Neuron (in vitro differentiated cells): ENCODE measurements around the gene FAM241A.
"Not testable (repeated sequence)": the region's sequence is repeated elsewhere in the genome, so short reads cannot be mapped to it uniquely, and the experiment has no call there.

Experiments used
- H2AFZ ChIP-seq: one replicate; pipeline ENCODE4 v1.6.1; 2013; ENCODE audit warnings: low read depth, mild to moderate bottlenecking, inconsistent platforms, low read length, moderate library complexity
- H3K27me3 ChIP-seq: one replicate; pipeline ENCODE4 v1.6.1; 2013; ENCODE audit warnings: low read length; ENCODE audit not compliant: insufficient read depth
- H3K36me3 ChIP-seq: one replicate; pipeline ENCODE4 v1.6.1; 2013; ENCODE audit warnings: low read length; ENCODE audit not compliant: insufficient read depth
- H3K4me1 ChIP-seq: one replicate; pipeline ENCODE4 v1.6.1; 2013; ENCODE audit warnings: low read length; ENCODE audit not compliant: insufficient read depth
- H3K4me3 ChIP-seq: 2 replicates; pipeline ENCODE4 v1.5.1; 2013; ENCODE audit warnings: mild to moderate bottlenecking, low read length, moderate library complexity
- H3K9me3 ChIP-seq: one replicate; pipeline ENCODE4 v1.6.1; 2013; ENCODE audit warnings: low read length

Gene FAM241A

GRCh38 chr4:112170451-112170993 is 25.3 kb downstream of the FAM241A start:
- no peaks in the 10 kb centered on the region for H3K9me3 ChIP-seq
- H3K4me3 ChIP-seq, result no peak overlapping the region
- H3K36me3 ChIP-seq, result no peaks in the 10 kb centered on the region
- H2AFZ ChIP-seq, result no peak overlapping the region
- no peaks in the 10 kb centered on the region for H3K4me1 ChIP-seq
- H3K27me3 ChIP-seq, result no peaks in the 10 kb centered on the region

- H3K36me3 ChIP-seq, H2AFZ ChIP-seq, H3K27me3 ChIP-seq, H3K4me1 ChIP-seq, H3K9me3 ChIP-seq, H3K4me3 ChIP-seq: not testable (repeated sequence)
Observed at GRCh38 chr4:112171051-112171763, 26.0 kb downstream of the FAM241A start.

GRCh38 chr4:112172180-112172579 is 26.9 kb downstream of the FAM241A start:
- Histone ChIP-seq H3K27me3 (no peaks in the 10 kb centered on the region), H3K36me3 (no peaks in the 10 kb centered on the region), H3K4me3 (no peak overlapping the region), H3K9me3 (no peaks in the 10 kb centered on the region), H2AFZ (no peak overlapping the region), H3K4me1 (no peaks in the 10 kb centered on the region)

- H3K4me1 ChIP-seq, result no peaks in the 10 kb centered on the region
- H3K27me3 ChIP-seq, result no peaks in the 10 kb centered on the region
- no peaks in the 10 kb centered on the region for H3K36me3 ChIP-seq
- H2AFZ ChIP-seq, result no peak overlapping the region
- H3K9me3 ChIP-seq, result no peaks in the 10 kb centered on the region
- H3K4me3 ChIP-seq, result no peak overlapping the region
Observed at GRCh38 chr4:112173593-112174558, 28.6 kb downstream of the FAM241A start.

- H3K4me3 ChIP-seq, result no peak overlapping the region
- no peaks in the 10 kb centered on the region for H3K9me3 ChIP-seq
- H3K36me3 ChIP-seq, result no peaks in the 10 kb centered on the region
- H3K4me1 ChIP-seq, result no peaks in the 10 kb centered on the region
- H2AFZ ChIP-seq, result no peak overlapping the region
- H3K27me3 ChIP-seq, result no peaks in the 10 kb centered on the region
Observed at GRCh38 chr4:112175840-112176239, 30.6 kb downstream of the FAM241A start.

DNA sequence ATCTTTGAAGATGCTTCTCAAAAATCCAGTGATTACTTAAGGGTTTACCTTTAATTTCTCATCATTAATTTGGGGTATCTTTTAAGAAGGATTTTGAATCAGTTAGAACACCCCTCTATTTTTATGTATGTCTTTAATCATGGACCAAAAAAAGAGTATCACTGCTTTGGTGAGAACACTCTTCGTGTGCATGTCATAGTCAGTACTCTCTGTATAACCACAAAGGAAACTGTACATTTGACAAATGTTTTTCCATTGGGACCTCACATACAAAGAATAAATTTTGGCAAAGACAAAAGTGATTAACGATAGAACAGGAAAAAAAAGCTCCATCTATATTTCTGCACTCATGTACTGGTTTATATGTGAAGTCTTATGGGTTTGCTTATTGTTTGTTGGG is 31.3 kb downstream of the FAM241A start:
- H3K4me3 ChIP-seq, result no peak overlapping the region
- no peak overlapping the region for H2AFZ ChIP-seq
- H3K4me1 ChIP-seq, result no peaks in the 10 kb centered on the region
- H3K9me3 ChIP-seq, result no peaks in the 10 kb centered on the region
- H3K27me3 ChIP-seq, result no peaks in the 10 kb centered on the region
- H3K36me3 ChIP-seq, result no peaks in the 10 kb centered on the region

- H3K36me3 ChIP-seq, H3K27me3 ChIP-seq, H3K4me3 ChIP-seq, H2AFZ ChIP-seq, H3K9me3 ChIP-seq, H3K4me1 ChIP-seq: not testable (repeated sequence)
Observed at GRCh38 chr4:112178741-112179140, 33.5 kb downstream of the FAM241A start.

- Histone ChIP-seq H3K36me3 (no peaks in the 10 kb centered on the region), H3K4me1 (no peaks in the 10 kb centered on the region), H3K4me3 (no peak overlapping the region), H3K27me3 (no peaks in the 10 kb centered on the region), H2AFZ (no peak overlapping the region), H3K9me3 (no peaks in the 10 kb centered on the region)
Observed at GRCh38 chr4:112181358-112182000, 36.2 kb downstream of the FAM241A start.

GRCh38 chr4:112182604-112183003 is 37.4 kb downstream of the FAM241A start:
- Histone ChIP-seq H2AFZ (no peak overlapping the region), H3K4me3 (no peak overlapping the region), H3K9me3 (no peaks in the 10 kb centered on the region), H3K27me3 (no peaks in the 10 kb centered on the region), H3K4me1 (no peaks in the 10 kb centered on the region), H3K36me3 (no peaks in the 10 kb centered on the region)

- Histone ChIP-seq H3K9me3 (no peaks in the 10 kb centered on the region), H3K36me3 (no peaks in the 10 kb centered on the region), H2AFZ (no peak overlapping the region), H3K4me1 (no peaks in the 10 kb centered on the region), H3K4me3 (no peak overlapping the region), H3K27me3 (no peaks in the 10 kb centered on the region)
Observed at GRCh38 chr4:112183252-112183651, 38.0 kb downstream of the FAM241A start.

- H3K27me3 ChIP-seq, result no peaks in the 10 kb centered on the region
- no peaks in the 10 kb centered on the region for H3K9me3 ChIP-seq
- H3K4me1 ChIP-seq, result no peaks in the 10 kb centered on the region
- no peaks in the 10 kb centered on the region for H3K36me3 ChIP-seq
- no peak overlapping the region for H3K4me3 ChIP-seq
- H2AFZ ChIP-seq, result no peak overlapping the region
Observed at GRCh38 chr4:112184438-112184837, 39.2 kb downstream of the FAM241A start.

GRCh38 chr4:112185334-112185733 is 40.1 kb downstream of the FAM241A start:
- no peaks in the 10 kb centered on the region for H3K4me1 ChIP-seq
- no peak overlapping the region for H3K4me3 ChIP-seq
- H2AFZ ChIP-seq, result no peak overlapping the region
- H3K36me3 ChIP-seq, result no peaks in the 10 kb centered on the region
- H3K27me3 ChIP-seq, result no peaks in the 10 kb centered on the region
- no peaks in the 10 kb centered on the region for H3K9me3 ChIP-seq
